HG03432 (cell line): ENCODE data around the gene CLDN14.

Source experiments
- ATAC-seq: cut with Tn5 transposase; IDR thresholded peaks from one replicate; pipeline ENCODE4 v1.9.1; 2021; ENCODE audit warnings: mild to moderate bottlenecking, moderate library complexity; ENCODE audit not compliant: unreplicated experiment

CLDN14 gene

DNA sequence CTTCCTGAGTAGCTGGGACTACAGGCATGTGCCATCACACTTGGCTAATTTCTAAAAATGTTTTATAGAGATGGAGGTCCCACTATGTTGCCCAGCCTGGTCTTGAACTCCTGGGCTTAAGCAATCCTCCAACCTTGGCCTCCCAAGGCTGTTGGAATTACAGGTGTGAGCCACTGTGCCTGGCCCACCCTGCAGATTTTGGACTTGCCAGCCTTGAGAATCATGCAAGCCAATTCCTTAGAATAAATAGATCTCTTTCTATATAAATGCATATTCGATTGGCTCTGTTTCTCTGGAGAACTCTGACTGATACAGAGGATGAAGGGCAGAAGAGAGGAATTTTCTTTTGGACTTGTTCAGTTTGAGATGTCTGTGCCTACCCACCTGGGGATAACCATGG lies 6.7 kb downstream of the CLDN14 start:
- no peak for ATAC-seq

DNA sequence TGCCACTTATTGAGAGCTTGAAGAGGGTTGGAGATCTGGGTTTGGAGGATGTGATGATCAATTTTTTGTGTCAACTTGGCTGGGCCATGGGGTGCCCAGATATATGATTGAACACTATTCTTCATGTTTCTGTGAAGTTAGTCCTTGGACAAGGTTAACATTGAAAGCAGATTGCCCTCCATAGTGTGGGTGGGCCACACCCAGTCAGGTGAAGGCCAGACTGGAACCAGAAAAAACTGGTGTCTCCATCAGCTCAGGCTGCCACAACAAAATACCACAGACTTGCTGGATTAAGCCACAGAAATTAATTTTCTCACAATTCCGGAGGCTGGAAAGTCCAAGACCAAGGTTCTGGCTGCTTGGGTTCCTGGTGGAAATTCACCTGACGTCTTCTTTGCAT lies 7.5 kb downstream of the CLDN14 start:
- no peak for ATAC-seq

DNA sequence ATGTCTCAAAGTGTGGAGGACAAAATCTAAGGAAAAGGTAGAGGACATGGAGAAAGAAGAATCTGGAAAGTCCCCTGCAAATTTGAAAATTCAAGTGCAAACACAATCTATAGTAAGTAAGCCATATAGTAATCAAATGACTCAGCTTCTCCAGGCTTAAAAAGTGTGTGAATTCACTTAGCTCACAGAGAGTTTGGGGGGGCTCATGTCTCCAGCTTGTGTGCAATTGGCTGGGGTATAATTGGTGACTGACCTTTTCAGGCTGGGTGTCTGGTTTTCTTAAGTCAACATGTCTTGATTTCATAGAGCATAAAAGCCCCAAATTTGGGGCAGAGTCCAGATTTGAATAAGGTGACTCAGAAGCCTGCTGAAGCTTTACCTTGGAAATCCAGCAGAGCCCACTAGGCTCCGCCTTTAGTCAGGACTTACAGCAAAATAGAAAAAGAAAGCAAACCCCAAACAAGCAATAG lies 8.6 kb downstream of the CLDN14 start:
- ATAC-seq = peak; percentile 81

DNA sequence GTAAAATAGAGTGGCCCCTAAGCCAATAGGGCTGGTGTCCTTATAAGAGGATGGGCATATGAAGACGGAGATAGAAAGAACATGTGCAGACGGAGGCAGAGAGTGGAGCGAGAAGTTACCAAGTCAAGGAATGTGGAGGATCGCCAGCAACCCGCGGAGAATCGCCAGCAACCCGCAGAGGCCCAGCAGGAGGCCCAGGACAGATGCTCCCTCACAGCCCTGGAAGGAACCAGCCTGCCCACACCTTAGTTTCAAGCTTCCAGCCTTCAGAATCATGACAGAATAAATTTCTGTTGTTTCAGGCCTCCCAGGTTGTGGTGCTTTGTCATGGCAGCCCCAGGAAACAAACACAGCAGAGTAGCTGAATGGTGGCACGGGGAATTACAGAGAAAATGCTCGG lies 9.6 kb downstream of the CLDN14 start:
- ATAC-seq = no peak

DNA sequence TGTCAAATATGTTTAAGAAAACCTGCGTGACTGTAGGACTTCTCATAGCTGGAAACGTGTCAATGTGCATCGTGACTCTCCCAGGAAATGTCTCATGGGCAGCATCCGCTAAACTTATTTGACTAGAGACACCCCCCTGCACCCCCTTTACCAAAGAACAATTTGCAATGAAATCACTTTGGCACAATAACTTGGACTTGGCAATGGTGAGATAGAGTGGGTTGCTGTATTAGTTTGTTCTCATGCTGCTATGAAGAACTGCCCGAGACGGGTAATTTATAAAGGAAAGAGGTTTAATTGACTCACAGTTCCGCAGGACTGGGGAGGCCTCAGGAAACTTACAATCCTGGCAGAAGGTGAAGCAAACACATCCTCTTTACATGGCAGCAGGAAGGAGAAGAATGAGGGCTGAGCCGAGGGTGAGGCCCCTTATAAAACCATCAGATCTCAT lies 13.8 kb downstream of the CLDN14 start:
- ATAC-seq = no peak

DNA sequence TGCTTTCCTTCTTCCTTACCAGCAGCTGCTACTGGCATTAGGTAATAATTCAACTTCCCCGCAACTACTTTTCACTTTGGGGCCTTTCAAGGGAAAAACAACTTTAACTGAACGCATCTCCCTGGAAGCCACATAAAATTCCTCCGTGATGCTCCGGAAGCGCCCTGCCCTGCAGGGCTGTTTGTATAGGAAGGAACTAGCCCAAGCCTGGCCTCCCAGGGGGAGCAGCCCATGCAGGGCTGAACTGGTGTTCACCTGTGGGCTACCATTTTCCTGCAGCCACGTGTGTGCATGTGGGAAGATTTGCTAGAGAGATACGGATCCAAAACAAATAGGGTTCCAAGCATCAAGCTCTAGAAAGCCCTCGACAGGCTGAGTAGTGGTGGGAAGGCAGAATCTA lies 14.4 kb downstream of the CLDN14 start:
- ATAC-seq = no peak

DNA sequence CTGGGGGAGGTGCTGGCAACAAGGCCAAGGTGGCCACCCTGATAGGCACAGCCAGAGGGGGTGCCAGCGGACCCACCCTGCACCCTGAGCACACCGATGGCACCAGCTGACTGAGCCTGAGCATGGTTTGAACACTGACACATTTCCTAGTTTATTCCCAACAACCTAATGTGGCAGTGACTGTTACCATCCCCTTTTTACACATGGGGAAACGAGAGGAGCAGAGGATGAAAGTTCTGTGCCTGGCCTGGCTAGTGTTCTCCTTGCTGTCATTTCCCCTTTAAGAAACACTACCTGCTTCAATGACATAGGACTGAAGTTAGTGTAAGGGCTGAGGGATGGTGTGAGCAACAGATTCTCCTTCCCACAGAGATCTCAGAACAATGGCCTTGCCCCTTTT lies 15.3 kb downstream of the CLDN14 start:
- no peak for ATAC-seq

DNA sequence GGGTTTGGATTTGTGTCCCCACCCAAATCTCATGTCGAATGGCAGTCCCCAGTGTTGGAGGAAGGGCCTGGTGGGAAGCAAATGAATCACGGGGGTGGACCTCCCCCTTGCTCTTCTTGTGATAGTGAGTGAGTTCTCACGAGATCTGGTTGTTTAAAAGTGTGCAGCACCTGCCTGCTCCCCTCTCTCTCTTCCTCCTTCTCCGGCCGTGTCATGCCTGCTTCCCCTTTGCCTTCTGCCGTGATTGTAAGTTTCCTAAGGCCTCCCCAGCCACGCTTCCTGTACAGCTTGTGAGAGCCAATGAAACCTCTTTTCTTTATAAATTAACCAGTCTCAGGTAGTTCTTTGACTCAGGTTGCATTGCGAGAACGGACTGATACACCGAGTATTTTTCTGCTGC lies 15.9 kb downstream of the CLDN14 start:
- no peak for ATAC-seq

DNA sequence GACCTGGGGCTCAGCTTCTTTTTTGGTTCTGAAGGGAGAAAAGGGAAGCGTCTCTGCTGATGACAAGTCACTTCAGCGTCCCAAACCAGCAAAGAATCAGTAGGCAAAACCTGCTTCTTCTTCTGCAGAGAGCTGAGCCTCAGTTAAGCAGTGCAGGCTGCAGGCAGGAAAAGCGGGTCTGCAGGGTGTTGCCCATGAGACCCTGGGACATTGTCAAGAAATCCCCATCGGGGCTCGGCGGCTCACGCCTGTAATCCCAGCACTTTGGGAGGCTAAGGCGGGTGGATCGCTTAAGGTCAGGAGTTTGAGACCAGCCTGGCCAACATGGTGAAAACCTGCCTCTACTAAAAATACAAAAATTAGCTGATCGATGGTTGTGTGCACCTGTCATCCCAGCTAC lies 16.7 kb downstream of the CLDN14 start:
- no peak for ATAC-seq

DNA sequence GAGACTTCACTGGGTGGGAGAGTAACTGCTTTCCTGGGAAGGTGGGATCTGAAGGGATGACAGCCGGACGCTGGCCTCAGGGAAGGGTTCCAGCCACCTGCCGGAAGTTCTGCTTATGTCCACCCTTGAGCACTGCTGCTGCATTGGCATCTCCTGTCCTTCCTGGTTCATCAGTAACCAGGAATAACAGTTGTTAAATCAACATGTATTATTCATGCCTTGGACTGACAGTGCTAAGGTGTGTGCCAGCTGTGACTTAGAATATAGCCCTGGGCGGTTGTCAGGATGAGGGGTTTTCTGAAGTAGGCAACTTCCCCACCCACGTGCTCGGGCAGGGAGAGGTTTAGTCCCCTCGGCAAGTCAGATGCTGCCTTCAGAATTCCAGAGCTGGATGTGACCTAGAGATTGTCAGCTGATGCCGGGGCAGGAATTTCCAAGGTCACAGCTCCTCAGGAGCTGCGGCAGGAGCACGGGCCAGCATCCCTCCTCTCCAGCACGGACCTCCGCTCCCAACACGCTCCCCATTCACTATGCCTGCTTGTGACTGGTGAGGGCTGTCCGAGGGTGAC lies 17.9 kb downstream of the CLDN14 start:
- ATAC-seq = no peak

DNA sequence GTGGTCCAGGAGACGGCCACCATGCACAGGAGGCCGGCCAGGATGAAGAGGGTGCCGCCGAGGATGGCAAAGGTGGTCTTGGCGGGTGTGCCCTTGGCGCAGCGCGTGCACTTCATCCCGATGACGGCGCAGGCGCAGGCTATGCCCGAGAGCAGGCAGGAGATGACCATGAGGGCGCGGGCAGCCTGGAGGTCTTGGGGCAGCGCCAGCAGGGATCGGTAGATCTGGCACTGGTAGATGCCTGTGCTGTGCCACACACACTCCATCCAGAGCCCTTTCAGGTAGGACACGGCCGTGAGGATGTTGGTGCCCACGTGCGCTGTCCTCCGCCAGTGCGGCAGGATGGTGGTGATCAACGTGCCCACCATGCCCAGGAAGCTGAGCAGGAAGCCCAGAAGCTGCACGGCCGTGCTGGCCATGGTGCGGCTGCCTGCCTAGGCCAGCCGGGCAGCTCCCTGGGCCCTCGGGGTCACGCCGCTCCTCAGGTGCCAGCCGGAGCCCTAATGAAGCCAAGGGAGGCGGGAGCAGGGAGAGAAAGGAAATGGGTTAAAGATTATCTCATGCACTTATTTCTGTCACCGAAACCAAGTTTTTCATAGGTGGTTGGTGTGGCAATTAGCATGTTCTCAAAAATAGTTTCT lies 18.5 kb downstream of the CLDN14 start:
- ATAC-seq = no peak

DNA sequence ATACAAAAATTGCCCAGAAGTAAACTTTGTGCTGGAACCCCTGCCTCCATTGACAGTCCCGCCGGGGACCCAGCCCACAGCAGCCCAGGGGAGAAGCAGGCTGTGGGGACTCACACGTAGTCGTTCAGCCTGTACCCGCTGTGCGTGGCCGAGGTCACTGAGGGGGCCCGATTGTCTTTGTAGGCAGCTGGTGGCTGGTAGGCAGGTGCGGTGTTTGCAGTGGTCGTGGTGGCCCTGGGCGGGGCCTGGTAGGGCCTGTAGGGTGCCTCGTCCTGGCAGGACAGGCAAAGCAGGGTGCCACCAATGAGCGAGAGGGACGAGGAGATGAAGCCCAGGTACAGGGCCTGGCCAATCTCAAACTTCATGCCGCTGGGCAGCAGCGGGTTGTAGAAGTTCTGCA lies 19.1 kb downstream of the CLDN14 start:
- no peak for ATAC-seq

DNA sequence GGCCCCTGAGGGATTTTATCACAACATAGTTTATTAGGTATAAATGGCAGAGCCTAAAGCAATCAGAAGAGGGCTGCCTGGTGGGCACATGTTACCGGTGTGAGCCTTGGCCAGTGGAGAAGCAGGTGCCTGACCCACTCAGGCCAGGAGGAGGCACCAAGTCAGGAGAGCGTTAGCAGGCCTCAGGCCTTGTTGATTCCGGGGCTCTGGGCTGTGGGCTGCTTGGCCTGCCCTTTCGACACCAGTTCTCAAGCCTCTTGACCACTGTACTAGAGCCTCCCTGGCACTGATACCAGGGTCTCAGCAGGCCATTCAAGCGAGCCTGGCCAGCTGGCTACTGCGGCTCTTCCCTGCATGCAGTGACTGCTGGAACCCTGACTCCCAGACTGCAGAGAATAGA lies 20.8 kb downstream of the CLDN14 start:
- ATAC-seq = no peak

DNA sequence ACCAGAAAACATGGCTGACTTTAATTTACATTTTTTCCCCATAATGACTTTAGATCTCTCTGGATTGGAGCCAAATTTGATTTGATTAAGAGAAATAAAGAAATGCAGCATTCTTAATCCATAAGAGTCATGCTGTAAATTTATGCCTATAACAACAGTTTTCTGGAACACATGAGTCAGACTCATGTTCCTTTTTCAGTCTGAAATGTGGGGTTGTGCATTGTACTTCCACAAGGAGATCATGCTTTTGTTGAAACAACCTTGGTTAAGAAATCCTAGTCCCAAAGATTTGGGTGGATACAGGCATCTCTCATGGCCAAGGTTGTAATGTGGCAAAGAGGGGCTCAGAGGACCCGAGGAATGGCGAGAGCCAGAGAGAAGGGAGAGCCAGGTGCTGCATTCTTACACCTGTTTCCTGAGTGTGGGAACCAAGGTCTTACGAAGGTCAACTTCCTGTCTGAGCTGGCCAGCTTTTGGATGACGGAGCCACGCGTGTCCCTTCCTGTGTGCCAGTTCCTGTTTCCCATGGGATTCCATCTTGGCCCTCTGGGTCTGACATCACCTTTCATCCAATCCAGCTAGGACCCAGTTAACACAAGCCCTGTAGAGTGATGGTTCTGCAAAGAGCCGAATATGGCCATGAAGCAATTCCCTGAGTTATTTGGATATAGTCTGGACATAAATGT lies 23.1 kb downstream of the CLDN14 start:
- ATAC-seq = no peak

DNA sequence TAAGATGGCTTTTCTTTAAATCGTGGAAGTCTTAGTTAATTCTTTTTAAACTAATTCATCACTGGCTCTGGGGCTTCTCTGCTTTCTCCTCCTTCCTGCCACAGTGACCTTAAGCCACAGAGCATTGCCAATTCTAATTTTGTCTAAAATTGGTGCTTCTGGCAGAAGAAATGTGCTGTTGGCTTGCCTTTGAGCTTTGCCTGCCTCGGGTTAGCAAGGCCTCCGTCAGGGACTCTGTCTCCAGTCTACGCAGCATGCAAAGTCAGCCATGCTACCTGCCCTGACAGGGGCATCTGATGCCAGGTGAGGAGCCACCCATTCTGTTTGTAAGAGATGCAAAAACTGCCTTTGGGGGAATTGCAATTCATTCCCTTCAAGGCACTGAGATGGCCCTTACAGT lies 25.2 kb downstream of the CLDN14 start:
- no peak for ATAC-seq

DNA sequence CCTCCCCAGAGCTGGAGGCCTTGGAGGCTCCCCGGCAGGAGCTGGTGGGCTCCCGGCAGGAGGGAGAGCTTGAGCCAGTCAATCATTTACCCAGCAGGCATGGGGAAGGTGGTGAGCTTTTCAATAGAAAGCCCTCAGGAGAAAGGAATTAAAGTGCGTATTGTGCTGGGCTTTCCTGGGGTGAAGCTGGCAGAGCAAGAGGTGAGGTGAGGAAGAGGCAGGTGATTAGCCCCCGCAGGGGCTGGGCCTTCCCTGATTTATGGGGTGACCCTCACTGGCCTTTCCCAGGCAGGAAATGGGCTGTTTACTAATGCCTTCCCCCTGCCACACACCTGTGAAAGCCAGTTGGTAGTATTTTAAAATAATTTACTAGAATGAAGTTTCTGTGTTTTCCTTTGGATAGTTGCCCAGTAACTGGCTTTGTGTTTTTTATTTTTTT lies 25.8 kb downstream of the CLDN14 start:
- ATAC-seq = no peak

DNA sequence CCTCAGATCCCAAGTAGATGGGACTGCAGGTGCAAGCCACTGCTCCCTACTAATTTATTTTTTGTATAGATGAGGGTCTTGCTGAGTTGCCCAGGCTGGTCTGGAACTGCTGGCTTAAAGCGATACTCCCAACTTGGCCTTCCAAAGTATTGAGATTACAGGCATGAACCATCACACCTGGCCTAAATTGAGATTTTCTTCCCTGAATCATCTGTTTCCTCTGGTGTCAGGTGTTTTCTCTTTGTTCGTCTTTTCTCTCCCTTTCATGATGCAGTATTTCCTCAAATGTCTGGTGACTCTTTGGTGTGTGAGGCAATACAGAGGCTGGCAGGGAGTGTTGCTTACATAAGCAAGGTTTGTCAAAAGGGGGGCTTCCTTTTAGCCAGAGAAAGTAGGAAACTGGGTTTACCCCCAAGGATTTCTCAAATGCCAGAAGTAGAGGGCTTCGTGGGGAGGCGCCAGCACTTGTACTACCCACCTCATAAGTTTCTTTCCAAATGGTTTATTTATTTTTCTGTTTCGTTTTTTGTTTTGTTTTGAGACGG lies 27.6 kb downstream of the CLDN14 start:
- ATAC-seq = no peak

DNA sequence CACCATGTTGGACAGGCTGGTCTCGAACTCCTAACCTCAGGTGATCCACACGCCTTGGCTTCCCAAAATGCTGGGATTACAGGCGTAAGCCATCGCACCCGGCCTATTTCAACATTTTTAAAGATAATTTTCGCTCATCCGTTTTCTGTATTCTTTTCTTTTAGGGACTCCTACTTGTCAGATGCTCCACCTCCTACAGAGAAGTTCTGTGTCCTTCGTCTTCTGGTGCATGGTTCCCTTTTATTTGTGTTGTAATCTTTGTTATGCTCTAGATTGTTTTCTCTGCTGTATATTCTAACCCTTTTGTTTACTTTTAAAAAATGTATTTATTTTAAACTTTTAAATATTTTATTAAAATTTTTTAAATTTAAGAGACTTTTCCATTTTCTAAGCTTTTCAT lies 28.4 kb downstream of the CLDN14 start:
- no peak for ATAC-seq

DNA sequence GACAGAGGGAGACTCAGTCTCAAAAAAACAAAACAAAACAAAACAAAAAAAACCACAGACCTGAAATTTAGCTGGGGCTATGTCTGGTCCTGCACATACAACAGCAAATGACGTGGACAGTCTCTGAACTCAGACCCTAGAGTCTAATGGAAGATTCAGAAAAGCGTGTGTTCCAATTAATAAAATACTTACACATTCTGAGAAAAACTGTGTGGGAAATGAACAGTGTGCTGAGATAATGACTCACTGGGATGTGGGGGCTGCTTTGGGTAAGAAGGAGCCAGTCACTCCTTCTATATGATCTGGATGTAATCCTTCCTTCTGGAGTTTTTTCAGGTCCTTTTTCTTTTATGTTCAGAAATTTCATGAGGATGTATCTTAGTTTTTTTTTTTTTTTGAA lies 29.4 kb downstream of the CLDN14 start:
- ATAC-seq = no peak

DNA sequence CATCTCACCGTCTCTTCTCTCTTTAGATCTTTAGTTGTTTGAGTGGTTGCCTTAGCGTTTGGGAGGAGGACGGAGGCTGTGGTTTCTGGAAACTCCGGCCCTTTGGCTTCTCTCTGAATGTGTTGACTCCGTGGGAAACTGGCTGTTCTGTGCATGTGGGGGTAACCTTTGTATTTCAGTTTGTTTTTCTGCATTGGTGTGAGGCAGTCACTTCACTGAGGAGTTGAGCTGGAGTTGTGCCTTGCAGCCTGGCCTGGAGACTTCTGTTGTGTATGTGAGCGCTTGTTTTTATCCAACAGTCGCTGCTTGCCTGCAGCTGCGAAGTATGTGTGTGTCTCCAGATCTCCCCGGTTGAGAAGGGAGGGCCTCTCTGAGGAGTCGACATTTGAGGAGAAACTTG lies 33.6 kb downstream of the CLDN14 start:
- ATAC-seq = no peak

DNA sequence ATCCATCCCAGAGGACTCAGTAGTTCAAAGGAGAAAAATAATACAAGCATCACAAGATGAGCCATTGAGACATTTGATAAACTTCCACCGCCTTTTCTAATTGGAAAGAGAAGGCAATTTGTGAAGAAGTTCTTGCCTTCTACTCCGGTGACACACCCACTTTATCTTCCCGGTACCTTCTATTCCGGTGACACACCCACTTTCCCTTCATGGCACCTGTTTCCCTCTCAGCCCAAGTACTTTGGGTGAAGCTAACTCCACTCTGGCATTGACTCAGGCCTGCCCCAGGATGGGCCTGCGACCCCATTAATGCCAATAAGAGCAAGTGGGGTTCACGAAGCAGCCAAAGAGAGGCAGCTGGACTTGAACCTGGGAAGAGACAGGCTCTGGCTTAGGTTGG lies 38.2 kb downstream of the CLDN14 start:
- no peak for ATAC-seq

DNA sequence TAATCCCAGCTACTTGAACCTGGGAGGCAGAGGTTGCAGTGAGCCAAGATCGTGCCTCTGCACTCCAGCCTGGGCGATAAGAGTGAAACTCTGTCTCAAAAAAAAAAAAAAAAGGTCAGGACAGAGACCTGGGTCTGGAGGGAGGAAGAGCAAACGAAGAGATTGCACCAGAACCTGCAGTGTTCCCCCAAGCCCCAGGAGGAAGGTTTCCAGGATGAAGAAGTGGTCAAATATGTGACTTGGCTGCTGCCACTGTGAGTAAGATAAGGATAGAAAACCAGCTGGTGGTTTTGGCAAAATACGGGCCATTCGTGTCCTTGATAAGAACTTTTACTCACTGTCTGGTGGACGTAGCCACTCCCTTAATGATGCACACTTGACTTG lies 42.2 kb downstream of the CLDN14 start:
- ATAC-seq = peak; percentile 45
